T-helper 1 cell treated with Interleukin-12 subunit alpha and Interleukin-12 subunit beta and Interleukin-4 antibody, amounts not matched to agents 30 ng/mL and 1 ng/mL, for 36 hours (primary cell): ENCODE results near the gene IP6K3. TPM values are rescaled to one million over a fixed set of nuclear protein-coding genes. Genes with fewer than 3 reads are reported as not detected.

Source experiments
- intact Hi-C: fragments of 100-400 bp; cut with micrococcal nuclease; formaldehyde crosslinking; loops from one replicate; pipeline ENCODE4 v1.15.1; 2024
- total RNA-seq: library from RNA; stranded (reverse); gene quantifications from 2 replicates; pipeline ENCODE4 v1.2.3, GENCODE V29; 2022

IP6K3 gene
- total RNA-seq, 1 donor from 2014 or later = not detected

DNA sequence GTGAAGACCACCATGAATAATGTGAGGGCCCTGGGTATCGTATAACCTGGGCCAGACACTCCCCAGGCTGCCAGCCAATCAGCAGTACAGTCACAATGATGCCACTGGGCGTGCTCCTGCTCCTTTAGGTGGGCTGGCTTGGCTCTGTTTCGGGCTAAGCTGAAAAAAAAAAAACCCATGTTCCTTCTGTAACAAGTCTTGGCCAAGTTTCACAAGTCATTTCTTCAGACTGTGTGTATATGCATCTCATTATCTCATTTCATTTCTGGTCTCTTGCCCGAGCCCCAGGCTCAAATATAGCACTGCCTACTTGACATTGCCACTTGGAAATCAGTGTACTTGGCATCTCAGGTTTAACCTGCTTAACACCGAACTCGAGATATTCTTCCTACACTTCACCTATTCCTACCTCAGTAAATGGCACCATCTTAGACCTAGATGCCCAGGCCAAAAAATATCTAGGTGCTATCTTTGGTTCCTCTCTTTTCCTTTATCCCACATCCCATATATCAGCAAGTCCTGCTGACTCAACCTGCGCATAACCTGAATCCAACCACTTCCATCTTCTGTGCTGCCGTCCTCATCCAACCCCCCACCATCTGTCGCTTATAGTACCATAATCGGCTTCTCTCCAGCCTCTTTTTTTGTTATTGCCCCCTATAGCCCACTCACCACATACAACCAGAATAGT is 37.0 kb downstream of the IP6K3 start:
- intact Hi-C loops = loop anchor here (2.0 to 5.0 kb wide), 2 partner anchors 125 to 292 kb away; partner anchors contain the start of gene CUTA

DNA sequence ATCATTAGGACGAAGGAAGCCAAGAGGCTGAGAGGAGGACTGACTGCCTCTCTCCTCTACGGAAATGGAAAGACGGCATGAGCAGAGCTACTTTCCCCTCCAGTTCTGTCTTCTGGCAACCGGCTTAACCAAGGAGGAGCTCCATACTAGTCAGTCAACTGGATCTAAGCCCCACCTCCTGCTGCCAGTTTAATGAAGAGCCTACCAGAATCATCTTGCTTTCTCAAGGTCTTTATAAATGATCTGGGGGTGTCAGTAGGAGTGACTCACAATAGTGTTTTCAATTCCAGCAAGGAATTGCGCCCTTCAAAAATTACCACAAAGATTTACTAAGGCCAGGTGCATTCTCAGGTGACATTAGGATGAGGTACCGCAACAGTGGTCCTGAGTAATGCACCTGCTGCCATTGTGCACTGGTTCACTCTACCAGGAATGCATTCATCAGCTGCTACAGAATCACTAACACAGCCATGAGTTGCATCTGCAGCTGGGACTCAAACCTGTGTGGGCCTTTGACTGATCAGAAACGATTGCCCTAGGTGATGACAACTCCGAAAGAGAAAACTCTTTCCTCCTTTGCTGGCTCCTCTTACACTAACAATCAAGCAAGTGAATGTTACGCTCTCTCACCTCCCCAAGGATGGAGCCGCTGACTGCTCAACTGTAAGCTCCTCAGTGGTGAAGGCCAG is 38.0 kb downstream of the IP6K3 start:
- intact Hi-C loops = no loop called here

DNA sequence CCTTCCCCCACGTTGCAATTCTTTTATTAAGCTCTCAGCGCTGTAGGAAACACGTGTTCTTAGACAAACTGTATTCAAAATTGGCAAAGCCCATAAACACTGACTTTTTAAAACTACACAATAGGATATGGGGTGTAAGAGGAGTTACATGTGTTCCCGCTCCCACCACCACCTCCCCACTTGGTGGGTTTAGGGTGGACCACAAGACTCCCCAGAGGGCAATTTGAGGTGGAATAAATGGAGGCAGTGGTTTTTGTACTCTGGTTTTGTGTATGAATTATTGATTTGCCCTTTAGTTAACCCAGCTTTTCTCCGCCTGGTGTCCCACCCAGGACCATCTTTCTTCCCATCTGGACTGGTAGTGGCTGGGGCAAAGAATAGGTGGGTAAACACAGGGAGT is 38.9 kb downstream of the IP6K3 start:
- intact Hi-C loops = no loop called here

DNA sequence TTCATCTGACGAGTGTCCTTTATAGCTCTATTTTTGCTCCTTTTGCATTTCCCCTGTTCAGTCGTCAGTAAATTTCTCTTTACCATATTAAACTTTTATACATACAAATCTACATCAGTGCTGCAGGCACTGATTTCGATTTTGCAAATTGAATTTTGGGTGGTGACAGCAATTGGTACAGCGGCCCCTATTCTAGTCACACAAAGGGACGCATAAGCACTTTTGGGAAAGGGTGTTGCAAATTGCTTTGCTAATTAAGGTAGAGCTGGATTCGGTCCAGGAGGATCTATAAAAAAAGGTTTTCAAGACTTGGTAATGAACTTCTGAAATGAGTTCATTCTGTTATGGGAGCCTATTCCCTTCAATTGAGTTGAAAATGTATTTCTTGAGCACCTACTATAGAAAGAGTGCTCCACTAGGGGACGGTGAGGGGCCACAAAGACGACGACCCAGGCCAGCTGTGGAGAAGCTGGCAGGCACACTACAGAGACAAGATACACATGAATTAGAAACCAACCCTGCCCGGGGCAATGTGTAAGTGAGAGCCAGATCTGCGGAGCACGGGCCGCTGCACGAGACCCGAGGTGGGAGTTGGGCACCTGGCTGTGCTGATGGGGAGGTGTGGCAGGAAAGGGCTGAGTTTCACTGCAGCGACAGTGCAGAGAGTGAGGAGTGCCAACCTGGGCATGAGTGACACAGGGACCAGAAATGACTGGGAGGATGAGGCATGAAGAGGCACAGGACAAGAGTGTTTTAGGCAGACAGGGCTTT is 40.6 kb downstream of the IP6K3 start:
- intact Hi-C loops = no loop called here

DNA sequence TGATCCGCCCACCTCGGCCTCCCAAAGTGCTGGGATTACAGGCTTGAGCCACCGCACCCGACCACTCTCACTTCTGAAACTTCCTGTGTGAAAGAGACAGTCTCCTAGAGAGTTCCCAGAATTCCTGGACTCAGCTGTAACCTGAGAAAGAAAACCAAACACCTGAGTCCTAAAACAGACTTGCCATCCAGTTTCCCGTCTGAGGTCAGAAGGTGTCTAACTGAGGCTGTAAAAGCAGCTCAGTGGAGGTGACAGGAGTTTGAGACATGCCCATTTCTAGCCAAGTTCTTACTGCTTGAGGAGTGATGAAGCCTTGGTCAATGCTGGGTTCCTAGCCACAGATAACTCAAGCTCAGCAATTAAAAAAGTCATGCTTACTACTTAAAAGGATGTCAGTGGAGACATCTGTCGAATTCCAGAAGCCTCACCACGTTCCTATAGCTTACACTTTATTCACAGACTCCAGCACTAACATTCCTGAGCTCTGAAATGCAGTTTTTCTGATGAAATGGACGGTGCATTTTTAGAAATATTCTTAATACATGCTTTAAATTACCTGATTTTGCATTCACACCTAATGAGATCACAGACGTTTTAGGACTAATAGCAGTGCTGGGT is 41.3 kb downstream of the IP6K3 start:
- intact Hi-C loops = no loop called here

DNA sequence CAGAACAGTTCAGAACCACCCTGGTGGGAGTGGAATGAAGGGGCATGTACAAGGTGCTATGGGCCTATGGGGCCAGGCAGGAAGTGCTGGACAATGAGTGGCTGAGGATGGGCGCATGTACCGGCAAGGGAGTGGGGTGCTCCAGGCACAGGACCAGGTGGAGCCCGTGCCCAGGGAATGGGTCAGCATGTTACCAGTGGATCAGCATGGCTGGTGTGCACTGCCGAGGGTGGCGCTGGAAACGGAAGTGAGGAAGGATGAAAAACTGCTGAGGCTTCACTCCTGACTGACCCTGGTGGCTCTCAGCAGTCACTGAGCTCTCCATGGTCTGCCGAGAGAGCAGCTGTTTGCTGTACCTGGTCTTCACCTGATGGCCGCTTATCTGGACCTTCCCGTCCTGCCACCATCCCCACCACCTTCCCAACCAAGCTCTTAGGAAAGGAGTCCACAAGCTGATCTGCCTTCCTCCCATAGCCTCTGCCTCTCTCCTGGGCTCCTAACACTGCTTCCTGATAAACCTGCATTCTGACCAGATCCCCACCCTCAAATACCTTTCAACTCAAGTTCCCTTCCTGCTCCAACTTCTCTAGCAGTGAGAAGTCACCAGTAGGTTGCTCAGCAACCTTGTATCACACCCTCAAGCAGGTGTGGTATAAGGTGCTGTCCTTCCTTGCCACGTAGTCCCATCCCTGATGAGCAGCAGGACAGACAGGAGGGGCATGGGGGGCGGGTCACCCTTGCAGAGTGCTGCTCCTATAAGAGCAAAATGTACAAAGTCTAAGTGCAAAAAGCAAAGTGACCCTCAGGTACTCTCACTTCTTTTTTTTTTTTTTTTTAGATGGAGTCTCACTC is 42.3 kb downstream of the IP6K3 start:
- intact Hi-C loops = loop anchor here (5.0 kb wide), 1 partner anchor 292 kb away; the partner anchor contains the start of gene PHF1

DNA sequence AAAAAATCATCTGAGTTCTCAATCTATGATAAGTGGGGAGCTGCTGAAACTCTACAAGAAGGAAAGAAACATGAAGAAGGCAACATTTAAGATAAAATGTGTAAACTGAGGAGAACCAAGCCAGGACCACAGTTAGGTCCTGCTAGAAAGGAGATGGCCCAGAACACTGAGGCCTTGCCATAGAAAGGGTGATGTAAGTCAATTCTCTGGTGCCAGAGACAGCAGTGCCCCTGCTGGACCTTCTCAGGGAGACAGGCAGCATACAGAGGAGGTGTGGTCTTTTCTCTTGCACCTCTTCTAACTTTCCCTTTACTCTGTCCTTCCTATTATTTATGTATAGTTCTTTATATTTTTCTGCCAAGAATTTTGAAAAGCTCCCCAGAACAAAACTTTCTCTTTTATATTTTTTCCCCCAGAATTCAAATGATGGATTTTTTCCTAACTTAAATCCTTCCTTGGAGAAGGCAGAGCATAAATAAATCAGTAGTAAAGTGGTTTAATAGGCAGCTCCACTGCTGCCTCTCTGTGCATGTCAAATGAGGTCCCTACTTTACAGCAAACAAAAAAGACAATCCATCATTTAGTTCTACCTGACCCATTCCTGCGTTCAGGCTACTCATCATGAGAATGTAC is 44.2 kb downstream of the IP6K3 start:
- intact Hi-C loops = loop anchor here (5.0 kb wide), 1 partner anchor 290 kb away; the partner anchor contains the start of gene PHF1

DNA sequence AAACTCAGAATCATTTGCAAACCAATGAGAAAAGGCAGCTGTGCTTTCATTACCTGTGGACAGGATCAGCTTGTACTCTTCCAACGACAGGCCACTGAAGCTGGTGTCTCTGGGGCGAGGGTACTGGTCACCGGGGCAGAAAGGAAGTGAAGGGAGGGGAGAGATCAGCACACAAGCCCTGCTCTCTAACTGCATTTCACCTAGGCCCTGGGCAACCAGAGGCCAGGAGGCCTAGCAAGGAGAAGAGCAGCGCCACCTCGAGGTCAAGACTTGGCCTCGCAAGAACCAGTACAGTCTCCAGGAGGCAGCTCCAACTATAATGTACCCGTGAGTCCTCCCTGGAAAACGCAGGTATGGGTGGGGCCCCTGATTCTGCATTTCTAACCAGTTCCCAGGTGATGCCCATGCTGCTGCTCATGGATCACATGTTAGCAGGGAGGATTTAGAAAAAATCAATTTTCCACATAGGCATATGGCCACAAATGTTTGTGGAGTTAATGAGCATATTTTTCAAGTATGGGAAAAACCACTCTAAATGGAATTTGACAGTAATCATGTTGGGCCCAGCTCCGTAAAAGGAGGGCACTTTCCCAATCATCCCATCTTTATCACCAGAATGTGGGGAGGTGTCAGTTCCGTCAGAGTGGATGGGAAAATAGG is 46.2 kb downstream of the IP6K3 start:
- intact Hi-C loops = loop anchor here (1.0 to 5.0 kb wide), 8 partner anchors 11 to 310 kb away; partner anchors contain the start of genes ITPR3, KIFC1, PHF1 and UQCC2

DNA sequence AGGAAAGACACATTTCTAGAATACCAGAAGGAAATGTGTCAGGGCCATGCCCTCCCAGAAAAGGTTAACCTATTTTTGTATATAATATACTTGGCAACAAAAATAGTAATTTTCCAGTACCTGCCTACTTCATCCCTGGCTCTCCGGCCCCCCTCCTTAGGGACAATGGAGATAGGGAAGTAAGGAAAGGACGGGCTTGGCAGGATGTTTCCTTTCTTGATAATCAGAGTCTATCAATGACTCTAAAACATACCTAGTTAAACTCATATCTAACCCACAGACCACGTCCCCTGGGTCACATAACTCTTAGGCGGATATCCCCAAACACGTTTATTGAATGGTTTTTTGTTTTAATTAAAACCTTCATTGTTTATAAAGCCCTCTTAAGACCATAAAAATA is 47.0 kb downstream of the IP6K3 start:
- intact Hi-C loops = loop anchor here (1.0 to 5.0 kb wide), 8 partner anchors 12 to 309 kb away; partner anchors contain the start of genes ITPR3, KIFC1, PHF1 and UQCC2

DNA sequence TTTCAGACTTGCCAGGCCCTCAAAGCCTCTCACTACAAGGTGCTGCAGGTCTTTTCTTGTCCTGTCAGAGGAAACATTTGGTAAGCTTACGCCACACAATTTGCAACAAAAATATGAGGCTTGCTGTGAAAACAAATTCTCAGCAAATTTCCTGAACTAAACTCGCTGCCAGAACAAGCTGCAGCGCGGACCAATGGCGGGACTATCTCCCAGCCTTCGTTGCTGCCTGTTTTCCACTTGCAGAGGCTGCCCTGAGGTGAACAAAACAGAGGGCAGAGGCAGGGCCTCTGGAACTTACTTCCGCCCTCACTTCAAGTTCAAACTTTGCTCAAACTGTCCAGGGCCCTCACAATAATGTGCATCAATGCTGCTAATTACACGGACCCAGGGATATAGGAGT is 47.6 kb downstream of the IP6K3 start:
- intact Hi-C loops = no loop called here

DNA sequence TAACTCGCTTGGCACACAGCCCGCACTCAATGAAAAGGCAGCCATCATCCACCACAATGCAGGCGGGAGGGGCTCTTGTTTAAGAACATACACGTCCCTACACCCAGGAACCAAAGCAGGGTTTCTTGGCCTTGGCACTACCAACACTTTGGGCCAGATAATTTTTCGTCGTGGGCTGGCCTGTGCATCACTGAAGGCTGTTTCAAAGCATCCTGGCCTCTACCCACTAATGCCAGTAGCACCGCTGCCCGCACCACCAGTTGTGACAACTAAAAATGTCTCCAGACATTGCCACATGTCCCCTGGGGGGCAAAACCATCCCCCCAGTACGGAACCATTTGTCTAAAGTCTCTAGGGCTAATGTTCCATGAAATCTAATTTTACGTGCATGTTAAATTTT is 48.2 kb downstream of the IP6K3 start:
- intact Hi-C loops = no loop called here

DNA sequence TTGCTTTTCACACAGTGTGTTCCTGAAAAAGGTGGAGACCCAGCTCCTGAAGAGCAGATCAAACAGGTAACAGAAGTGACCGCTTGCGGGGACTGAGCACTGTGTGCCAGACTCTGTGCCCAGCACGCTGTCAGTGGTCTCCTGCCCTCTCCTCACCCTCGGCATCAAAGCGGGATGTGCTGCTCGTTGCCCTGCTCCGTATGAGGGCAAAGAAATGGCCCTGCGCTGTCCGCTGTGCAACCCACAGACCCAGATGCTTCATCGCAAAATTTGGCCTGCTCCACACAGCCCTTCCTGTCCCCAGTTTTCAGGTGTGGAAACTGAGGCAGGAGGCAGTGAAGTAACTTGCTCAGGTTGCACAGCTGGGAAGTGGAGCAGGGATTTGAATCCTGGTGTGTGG is 48.9 kb downstream of the IP6K3 start:
- intact Hi-C loops = no loop called here

DNA sequence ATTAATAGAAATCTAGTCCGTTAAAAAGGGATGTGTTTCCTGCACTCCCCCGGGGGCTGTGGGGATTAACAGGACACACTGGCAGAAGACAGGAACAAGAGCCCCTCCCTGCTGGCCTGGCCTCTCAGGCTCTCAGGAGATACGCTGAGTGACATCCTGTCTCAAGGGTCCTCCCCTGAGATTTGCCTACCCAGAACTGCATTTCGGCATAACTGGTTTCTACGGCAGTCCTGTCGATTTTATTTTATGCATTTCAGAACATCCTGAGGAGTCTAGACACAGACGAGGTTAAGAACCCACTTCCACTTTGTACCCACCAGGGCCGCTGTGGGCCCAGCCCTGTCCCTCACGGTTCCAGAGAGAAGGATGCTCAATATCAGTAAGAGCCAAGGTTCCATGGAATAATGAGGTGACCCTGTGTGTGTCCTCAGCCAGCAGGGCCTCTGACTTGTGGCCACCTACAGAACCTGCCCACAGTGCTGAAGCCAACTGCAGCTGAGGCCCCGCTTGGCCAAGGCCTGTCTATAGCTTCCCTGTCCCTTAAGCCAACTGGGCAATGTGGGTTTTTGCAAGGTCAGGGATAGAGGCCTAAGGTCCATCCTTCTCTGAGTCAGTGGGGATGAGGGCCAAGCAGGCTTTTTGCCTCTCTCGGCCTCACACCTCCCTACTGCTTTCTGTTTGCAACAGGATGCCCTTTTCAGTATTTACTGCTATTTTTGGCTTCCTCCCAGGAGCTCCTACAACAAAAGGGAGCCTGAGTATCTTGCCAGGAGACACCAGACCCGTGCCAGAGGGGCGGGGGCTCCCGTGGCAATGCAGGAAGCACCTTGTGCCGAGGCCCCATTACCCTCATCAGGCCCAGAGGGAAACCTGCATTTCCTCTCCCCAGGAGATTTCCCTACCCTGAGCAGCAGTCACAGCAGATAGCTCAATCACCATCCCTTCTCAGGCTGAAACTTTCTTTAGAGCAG is 49.9 kb downstream of the IP6K3 start:
- intact Hi-C loops = loop anchor here (1.0 kb wide), 1 partner anchor 14 kb away; the partner anchor contains the start of gene UQCC2

DNA sequence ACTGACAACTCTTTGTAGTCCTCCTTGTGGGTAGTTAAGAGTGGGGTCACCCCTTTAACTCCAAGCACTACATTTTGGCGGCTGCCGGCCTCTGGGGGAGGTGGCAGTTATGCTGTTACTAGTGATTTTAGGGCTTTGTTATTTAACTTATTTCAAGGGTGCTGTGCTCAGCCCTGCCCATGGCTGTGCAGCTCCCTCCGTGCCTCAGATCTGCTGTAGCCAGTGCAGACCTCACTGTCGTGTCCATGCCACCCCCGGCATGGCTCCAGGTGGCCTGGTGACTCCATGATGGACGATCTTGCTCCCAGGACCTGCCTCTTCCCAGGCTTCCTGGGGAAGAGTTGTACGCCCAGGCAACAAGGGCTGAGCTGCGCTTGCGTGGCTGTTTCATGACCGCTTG is 50.6 kb downstream of the IP6K3 start:
- intact Hi-C loops = loop anchor here (1.0 kb wide), 1 partner anchor 15 kb away; the partner anchor contains the start of gene UQCC2

DNA sequence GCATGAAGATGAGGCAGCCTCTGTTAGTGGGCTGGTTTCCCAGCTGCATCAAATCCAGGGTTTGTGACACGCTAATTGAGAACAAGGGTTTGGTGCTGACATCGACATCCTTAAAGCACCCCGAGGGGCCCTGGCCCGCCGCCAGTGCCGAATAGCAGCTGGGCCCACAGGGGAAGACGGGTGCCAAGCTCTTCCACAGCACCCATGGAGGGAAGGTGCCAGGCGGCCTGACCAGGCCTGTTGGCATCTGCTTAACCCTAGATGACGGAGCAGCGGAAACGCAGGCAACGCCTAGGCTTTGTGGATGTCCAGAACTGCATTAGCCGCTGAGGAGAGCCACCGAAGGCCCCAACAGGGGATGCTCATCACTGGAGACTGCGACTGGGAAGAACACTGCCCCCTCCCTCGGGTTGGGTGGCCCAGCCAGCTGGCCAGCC is 51.2 kb downstream of the IP6K3 start:
- intact Hi-C loops = no loop called here

DNA sequence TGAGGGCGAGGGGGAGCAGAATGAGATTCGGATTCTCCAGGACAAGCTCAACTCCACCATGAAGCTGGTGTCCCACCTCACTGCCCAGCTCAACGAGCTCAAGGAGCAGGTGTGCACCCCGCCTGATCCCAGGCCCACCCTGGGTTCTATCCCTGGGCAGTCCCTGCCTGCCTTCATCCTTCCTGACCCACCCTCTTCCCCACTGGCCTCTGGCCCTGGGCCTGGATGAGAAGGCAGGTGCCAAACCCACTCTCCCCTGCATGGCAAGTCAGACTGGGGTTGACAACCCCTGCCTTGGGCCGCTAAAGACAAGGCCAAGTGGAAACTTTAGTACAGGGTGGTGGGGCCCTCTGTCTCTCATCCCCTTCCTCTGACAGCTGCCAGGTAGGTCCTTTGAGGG is 51.7 kb downstream of the IP6K3 start:
- intact Hi-C loops = no loop called here

DNA sequence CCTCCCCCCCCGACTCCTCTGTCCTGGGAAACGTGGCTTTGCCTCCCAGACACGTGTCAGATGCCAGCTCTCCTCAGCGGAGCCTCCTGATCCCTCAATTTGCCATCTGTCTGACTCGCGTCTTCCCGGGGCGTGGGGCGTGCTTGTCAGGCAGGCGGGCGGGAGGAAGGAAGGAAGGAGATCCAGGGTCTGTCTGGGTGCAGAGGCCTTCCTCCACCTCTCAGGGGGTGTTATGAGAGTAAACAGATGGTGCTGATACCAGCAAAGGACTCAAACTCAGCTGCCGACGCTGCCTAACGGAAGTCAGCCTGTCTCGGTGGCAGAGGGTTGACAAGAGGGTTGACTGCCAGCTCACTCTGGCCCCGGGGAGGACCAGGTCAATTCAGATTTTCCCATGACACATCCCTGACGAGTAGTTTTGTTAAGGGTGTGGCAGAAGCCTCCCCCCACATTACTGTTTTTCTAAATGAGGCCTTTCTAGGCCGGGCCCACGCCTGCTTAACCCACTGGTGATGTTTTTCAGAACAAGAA is 52.2 kb downstream of the IP6K3 start:
- intact Hi-C loops = no loop called here
